GM20000 (cell line): ENCODE results near the gene NPAS4.
A peak's percentile ranks its signal among the peaks of the same experiment; 100 is the strongest.

ENCODE experiments used
- DNase-seq: peaks from one replicate; pipeline ENCODE4 v3.0.0; 2012; ENCODE audit warnings: low spot score
- TF ChIP-seq, protein P1 (sequence below): IDR thresholded peaks from 2 replicates; pipeline ENCODE4 v1.5.1; 2012; ENCODE audit warnings: mild to moderate bottlenecking, control low read depth; ENCODE audit errors: extremely low read depth, missing control alignments

NPAS4 gene

DNA sequence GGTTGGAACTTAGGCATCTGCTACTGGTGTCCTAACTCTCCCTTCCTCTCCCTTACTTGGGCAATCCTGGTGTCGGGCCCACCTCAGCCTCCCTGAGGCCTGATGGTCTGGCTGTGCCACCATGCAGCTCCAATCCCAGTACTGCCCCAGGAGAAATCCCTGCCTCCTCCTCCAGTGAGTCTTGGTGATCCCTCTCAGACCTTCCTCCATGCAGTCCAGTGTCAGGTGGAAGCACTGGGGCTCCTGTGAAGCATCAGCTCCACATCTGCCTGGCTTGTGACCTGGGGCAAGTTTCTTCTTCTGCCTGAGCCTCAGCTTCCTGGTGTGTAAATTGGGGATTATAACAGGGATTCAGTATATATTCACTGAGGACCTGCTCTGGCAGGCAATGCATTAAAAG is 44.1 kb downstream of the NPAS4 start:
- DNase-seq: no peak
- TF ChIP-seq, protein P1, sequence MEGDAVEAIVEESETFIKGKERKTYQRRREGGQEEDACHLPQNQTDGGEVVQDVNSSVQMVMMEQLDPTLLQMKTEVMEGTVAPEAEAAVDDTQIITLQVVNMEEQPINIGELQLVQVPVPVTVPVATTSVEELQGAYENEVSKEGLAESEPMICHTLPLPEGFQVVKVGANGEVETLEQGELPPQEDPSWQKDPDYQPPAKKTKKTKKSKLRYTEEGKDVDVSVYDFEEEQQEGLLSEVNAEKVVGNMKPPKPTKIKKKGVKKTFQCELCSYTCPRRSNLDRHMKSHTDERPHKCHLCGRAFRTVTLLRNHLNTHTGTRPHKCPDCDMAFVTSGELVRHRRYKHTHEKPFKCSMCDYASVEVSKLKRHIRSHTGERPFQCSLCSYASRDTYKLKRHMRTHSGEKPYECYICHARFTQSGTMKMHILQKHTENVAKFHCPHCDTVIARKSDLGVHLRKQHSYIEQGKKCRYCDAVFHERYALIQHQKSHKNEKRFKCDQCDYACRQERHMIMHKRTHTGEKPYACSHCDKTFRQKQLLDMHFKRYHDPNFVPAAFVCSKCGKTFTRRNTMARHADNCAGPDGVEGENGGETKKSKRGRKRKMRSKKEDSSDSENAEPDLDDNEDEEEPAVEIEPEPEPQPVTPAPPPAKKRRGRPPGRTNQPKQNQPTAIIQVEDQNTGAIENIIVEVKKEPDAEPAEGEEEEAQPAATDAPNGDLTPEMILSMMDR: no peak

DNA sequence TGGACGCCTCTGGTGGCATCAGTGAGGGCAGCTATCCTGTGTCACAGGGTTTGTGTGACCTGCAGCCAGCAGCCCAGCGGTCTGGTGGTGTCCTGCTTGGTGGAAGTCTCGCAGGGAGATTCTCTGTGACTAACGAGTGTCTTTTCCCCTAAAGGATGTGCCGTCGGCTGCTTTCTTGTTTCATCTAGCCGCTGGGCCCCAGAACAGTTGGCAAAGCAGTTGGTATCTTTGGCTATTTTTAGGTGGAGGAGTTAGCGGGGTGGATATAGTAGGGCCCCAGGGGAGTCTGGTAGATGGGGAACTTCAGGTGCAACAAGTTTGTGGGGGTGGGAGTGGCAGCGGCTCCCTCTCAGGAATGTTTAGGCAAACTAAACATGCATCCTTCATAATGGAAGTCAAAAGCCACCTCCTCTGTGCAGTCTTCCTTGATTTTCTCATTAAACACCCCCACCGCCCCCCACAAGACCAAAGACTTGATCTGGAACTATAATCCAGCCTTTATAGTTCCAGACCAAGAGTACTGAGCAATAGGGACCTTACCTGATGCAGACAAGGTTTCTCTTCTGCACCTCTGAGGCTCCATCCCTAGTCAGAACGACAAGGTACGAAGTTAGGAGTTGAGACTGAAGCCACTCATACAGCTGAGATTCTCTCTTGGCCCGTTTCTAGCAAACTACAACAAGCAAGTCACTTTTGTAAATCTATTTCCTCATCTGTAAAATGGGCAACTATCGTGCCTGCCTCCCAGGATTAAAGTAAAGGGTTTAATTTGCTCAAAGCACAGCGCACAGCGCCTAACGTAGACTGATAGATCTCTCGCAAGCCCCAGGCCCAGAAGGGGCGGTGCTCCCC is 44.8 kb downstream of the NPAS4 start:
- TF ChIP-seq, protein P1: no peak
- DNase-seq: no peak

DNA sequence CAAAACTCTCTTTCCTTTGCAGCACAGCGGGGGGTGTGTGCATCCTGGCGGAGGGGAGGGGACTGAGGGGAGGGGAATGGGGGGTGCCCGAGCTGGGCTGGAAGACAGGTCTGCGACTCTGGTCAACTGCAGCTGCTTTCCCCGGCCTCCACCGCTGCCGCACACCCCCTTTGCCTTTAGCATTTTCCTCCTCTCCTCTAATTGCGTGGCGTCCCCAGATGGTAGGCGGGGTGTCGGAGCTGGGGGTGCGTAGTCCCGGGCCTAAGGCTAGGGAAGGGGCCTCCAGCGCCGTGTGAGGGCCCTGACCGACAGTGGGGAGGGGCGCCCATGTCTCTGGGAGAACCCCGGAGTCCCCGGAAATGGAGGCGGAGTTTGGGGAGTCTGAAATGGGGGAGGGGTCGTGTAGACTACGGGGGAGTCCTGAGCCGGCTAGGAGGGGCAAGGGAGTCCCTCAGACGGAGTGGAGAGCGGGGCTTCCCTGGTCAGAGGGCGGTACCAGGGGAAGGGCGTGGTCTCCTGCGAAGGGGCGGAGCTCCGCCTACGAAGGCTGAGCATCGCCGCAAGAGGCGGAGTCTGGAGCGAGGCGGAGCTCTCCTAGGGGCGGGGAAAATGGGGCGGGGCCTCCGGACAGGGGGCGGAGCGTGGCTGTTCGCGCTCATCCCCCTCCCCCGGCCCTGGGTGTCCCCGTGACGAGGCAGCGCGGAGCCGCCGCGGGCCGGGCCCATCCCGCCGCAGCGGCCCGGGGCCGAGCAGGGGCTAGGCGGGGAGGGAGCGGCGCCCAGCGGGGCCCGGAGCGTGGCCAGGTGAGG is 45.6 kb downstream of the NPAS4 start, which contains the start of gene PELI3:
Gene PELI3, plus strand, starts transcription at position 681 of the 809 bp plus-strand sequence. CDS start 1,224 bp downstream, outside the sequence.
- TF ChIP-seq, protein P1: no peak
- peak; percentile 98 for DNase-seq

DNA sequence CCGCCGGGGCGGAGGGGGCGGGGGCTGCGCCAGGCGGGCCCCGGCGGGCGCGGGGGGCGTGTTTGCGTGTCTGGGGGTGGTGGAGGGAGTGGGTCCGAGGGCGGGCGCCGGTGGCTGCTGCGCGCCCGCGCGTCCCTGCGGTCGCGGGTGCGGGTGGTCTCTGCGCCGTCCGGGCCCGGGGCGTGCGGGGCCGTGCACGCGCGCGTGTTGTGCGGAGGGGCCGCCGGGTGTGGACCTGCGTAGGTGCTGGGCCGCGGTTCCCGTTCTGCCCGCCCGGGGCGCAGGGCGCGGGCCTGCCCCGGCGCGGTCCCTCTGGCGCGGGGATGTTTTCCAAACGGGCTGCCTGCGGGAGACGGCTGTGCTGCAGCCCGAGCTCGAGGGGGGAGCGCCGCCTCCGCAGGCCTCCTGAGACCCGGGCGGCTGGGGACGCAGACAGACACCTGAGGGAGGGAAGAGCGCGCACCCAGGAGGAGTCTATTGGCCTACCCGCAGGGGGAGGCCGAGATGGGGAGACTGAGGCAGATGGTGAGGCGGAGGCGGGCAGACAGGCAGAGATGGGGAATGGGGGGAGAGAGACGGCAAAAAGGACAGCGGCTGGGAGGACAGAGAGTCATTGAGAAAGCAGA is 46.3 kb downstream of the NPAS4 start:
- peak; percentile 73 for DNase-seq
- TF ChIP-seq, protein P1: no peak

DNA sequence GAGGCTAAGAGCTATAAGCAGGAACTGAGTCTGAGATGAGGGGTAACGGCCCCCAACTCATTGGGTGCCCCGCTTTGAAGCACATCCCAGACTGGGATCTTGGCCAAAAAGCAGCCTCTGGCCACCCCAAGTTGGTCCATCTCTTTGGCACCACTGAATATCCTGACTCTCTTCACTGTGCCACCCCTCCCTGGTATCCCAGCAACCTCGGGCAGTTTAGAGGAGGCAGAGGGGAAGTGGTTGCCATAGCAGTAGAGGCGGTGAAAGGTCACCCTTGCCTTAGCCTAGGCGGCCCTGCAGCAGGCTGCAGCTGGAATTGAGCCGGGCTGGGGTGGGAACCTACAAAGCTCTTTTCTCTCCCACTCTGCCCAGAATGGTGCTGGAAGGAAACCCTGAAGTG is 46.9 kb downstream of the NPAS4 start:
- TF ChIP-seq, protein P1: no peak
- DNase-seq: no peak

DNA sequence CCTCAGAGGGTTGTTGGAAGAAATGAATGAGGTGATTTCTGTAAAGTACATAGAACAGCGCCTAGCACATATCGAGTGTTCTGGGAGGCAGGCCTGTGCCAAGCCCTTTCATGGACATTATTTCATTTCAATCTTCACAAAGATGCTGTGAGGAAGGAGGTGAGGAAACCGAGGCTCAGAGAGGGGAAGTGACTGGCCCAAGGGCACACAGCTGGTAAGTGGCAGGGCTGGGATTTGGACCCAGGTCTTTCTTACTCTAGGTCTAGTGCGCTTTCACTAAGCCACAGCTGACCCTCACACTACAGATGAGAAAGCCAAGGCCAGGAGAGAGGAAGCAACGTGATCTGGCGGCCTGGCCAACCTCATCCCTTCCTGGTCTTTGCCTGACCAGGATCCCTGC is 47.9 kb downstream of the NPAS4 start:
- TF ChIP-seq, protein P1: no peak
- no peak for DNase-seq
